Naive thymus-derived CD8-positive, alpha-beta T cell (primary cell): Measurements from ENCODE around the gene DTNB. TPM values are rescaled to one million over a fixed set of nuclear protein-coding genes. Genes with fewer than 3 reads are reported as not detected.

Source experiments
- ATAC-seq, 2 donors: fragments of 150-1000 bp; cut with Tn5 transposase in 1 of 2; sonication (Bioruptor Pico), chemical (Tn5 transposase) in 1 of 2; 1 replicate in 1 of 2; 2 replicates in 1 of 2; pipeline ENCODE4 v1.10.0; 2021; ENCODE audit warnings: mild to moderate bottlenecking in 2 of 2, moderate library complexity in 2 of 2
- POLR2A ChIA-PET: fragments of 350-600 bp; sonication (Branson Sonifier 250); formaldehyde crosslinking; loops from one replicate; lab custom pipeline; 2021; ENCODE audit warnings: antibody characterized with exemption; lab: Charles Lee
- DNase-seq, 10 donors: peaks; one replicate each; pipeline versions ENCODE4 v3.0.0 to v3.0.0-alpha.2; 2020 to 2022
- H3K27ac Mint-ChIP-seq, 10 donors: one replicate each; pipeline ENCODE4 v1.8.0; 2020 to 2022; ENCODE audit warnings: mild to moderate bottlenecking in 10 of 10, mixed read lengths in 10 of 10, moderate library complexity in 4 of 10, inconsistent platforms in 1 of 10
- H3K27me3 Mint-ChIP-seq, 5 donors: one replicate each; pipeline ENCODE4 v1.8.0; 2021 to 2022; ENCODE audit warnings: mixed read lengths in 5 of 5
- H3K36me3 Mint-ChIP-seq, 3 donors: one replicate each; pipeline ENCODE4 v1.8.0; 2020 to 2022; ENCODE audit warnings: mixed read lengths in 3 of 3, mild to moderate bottlenecking in 2 of 3, inconsistent platforms in 1 of 3
- H3K4me1 Mint-ChIP-seq, 4 donors: one replicate each; pipeline ENCODE4 v1.8.0; 2021 to 2022; ENCODE audit warnings: mixed read lengths in 4 of 4
- H3K4me3 Mint-ChIP-seq, 10 donors: one replicate each; pipeline ENCODE4 v1.8.0; 2020 to 2022; ENCODE audit warnings: mild to moderate bottlenecking in 10 of 10, mixed read lengths in 10 of 10, moderate library complexity in 6 of 10, inconsistent platforms in 1 of 10
- H3K9me3 Mint-ChIP-seq, 9 donors: one replicate each; pipeline ENCODE4 v1.8.0; 2020 to 2022; ENCODE audit warnings: mixed read lengths in 9 of 9, mild to moderate bottlenecking in 3 of 9, inconsistent platforms in 1 of 9, moderate library complexity in 1 of 9
- polyA plus RNA-seq, 3 donors: library from polyadenylated mRNA; unstranded; fragments of 300-500 nt; fragmentation: Illumina TruSeq; gene quantifications; one replicate each; pipeline ENCODE4 v1.2.3, GENCODE V29; 2021
- total RNA-seq, 8 experiments: library from RNA in 2 of 8; stranded (reverse) in 2 of 8; gene quantifications; one replicate each; pipeline ENCODE4 v1.2.3 and lab custom pipeline; 2021 to 2026

Gene DTNB
- total and polyA plus RNA-seq, 5 experiments from 2014 or later, result 16.3 to 41.5 (median 18.4) TPM

DNA sequence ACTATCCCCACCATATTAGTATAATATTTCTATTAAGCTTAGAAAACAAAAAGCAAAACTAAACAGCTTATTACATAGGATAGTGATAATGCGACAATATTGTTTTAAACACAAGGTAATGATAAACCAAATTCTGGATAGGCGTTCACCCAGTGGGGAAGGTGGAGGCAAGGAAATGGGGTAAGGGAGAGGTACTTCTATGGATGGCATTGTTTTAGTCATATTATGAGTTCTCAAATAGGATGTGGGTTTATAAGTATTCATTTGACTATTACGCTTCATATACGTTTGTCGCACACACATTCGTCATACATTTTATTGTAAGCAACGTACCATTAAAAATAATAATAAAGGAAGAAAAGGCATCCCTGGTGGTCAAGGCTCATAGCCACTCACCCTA, 242.8 kb downstream of the DTNB start:
- no peak for ATAC-seq
- peaks cover 16 to 54% (median 30%) of the 10 kb centered on the region in 3 donors for H3K36me3 Mint-ChIP-seq

DNA sequence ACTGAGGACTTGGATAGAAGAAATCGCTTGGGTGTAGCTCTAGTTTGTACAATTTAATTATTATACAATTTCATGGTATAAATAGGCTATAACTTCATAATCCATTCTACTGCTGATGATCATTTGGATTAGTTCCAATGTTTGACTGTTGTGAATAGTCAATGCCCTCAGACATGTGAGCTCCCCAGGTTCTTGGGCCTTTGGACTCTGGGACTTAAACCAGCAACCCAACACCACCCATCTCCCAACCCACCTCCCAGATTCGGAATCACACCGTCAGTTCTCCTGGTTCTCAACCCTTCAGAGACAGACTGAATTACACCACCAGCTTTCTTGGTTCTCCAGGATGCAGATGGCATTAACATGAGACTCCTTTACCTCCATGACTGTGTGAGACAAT, 247.1 kb downstream of the DTNB start:
- Mint-ChIP-seq H3K27me3 (no peaks in the 10 kb centered on the region), H3K4me3 (no peak overlapping the region), H3K36me3 (peaks cover 6 to 31% (median 11%) of the 10 kb centered on the region in 3 donors), H3K4me1 (peaks cover 0 to 8% (median 1%) of the 10 kb centered on the region in 4 donors), H3K9me3 (no peaks in the 10 kb centered on the region), H3K27ac (no peak overlapping the region)
- ATAC-seq, result no peak
- POLR2A ChIA-PET, result no interaction called here
- no peak for DNase-seq

More for the DNA sequence above, 242.8 kb downstream of the DTNB start:
- Mint-ChIP-seq H3K27me3 (no peaks in the 10 kb centered on the region), H3K4me3 (no peak overlapping the region), H3K4me1 (peaks cover 0 to 2% (median under 1%) of the 10 kb centered on the region in 4 donors), H3K9me3 (peaks cover 0 to 2% (median 0%) of the 10 kb centered on the region in 9 donors), H3K27ac (peak overlapping the region in 1 of 10 donors; percentile 28)
- DNase-seq, result no peak
- POLR2A ChIA-PET, result no interaction called here

DNA sequence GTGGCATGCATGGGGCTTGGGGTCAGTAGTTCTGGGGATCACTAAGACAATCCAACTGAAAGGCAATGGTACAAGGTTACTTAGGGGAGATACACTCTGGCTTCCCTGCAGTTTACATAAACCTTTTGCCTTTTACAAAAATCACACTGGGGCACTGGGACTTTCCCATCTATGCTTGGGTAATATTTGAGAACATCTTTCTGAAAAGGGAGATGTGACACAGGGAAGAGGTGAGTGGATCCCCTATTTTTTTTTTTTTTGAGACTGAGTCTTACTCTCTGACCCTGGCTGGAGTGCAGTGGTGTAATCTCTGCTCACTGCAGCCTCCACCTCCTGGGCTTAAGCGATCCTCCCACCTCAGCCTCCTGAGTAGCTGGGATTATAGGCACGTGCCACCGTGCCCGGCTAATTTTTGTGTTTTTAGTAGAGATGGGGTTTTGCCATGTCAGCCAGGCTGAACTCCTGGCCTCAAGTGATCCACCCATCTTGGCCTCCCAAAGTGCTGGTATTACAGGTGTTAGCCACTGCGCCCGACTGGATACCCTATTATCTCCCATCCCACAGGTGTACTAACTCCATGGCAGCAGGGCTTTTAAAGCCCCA, 248.8 kb downstream of the DTNB start:
- Mint-ChIP-seq H3K4me1 (peaks cover 0 to 26% (median 1%) of the 10 kb centered on the region in 4 donors), H3K27me3 (no peaks in the 10 kb centered on the region)

DNA sequence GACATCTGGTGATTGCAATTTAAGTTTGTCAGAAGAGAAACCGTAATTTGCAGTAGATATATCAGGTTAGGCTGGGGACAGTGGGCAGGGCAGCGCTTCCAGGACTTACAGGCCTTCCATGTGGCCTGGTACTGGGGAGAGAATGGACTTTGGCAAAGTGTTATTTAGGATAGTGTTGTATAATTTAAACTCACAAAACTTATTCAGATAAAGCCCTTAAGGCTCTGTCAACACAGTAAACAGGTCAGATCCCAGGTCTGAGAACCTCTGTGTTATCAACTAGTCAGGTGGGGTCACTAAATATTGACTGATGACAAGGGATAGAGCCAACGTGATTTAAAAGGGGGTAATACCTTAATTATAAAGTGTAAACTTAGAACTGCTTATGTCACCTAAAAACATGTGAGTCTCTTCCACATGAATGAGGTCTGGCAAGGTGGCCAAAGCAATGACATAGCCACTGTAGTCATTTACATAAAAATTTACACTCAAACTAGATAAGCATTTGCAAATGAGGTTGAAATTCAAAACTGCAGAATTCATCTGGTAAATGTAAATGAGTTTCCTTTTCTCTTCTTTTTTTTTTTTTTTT, 251.5 kb downstream of the DTNB start:
- POLR2A ChIA-PET, result no interaction called here
- Mint-ChIP-seq H3K4me1 (peaks cover 2 to 45% (median 9%) of the 10 kb centered on the region in 4 donors), H3K27me3 (no peaks in the 10 kb centered on the region), H3K36me3 (peaks cover 13 to 44% (median 31%) of the 10 kb centered on the region in 3 donors), H3K27ac (peak overlapping the region in 4 of 10 donors; percentile 7 to 28 (median 17)), H3K4me3 (no peak overlapping the region), H3K9me3 (peaks cover 0 to 5% (median 0%) of the 10 kb centered on the region in 9 donors)
- no peak for ATAC-seq
- no peak for DNase-seq

More for the DNA sequence above, 248.8 kb downstream of the DTNB start:
- no peak for ATAC-seq
- POLR2A ChIA-PET, result no interaction called here
- H3K9me3 Mint-ChIP-seq, result no peaks in the 10 kb centered on the region
- H3K36me3 Mint-ChIP-seq, result peaks cover 3 to 37% (median 18%) of the 10 kb centered on the region in 3 donors
- DNase-seq, result no peak
- no peak overlapping the region for H3K4me3 Mint-ChIP-seq
- H3K27ac Mint-ChIP-seq, result no peak overlapping the region

DNA sequence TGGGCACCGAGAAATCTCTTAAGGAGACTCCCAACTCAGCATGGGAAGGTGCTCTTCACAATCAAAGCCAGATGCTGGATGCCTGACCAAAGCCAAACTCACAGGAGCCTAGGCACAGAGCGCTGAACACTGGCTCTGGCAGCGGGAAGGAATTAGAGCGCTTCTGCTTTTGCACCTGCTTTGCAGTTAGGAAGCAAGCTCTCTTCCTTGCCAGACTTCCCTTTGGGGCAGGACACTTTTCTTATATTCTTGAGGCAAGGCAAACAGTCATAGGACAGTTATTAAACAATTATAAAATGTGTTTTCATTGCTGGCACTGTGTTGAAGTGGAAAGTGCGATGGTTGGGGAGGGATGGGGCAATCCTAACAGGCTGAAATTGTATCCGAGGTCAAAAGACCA, 252.1 kb downstream of the DTNB start:
- Mint-ChIP-seq H3K27ac (peak overlapping the region in 3 of 10 donors; percentile 7 to 51 (median 18)), H3K4me3 (no peak overlapping the region), H3K9me3 (peaks cover 0 to 5% (median 0%) of the 10 kb centered on the region in 9 donors)

DNA sequence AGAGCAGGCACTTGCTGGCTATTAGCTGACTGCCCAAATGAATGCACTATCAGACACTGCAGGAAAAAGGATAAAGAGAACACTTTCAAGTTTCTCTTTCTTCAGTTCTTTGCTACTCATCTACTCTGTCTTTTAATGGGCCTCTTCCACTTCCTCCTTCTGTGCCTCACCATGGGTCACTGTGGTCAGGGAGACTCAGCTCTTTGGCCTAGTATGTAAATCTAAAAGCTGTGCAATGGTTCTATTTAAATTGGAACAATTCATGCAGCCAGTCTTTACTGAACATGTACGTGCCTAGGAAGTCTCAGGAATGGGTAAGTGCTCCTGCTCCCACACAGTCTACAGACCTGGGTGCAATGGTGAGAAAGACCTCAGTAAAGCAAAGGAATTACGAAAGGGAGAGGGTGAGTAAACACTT, 252.5 kb downstream of the DTNB start:
- H3K27me3 Mint-ChIP-seq, result no peaks in the 10 kb centered on the region
- ATAC-seq (no peak), DNase-seq (no peak)
- H3K9me3 Mint-ChIP-seq, result peaks cover 0 to 5% (median 0%) of the 10 kb centered on the region in 9 donors
- POLR2A ChIA-PET, result no interaction called here
- peak overlapping the region in 3 of 10 donors; percentile 18 to 51 (median 44) for H3K27ac Mint-ChIP-seq
- peaks cover 13 to 40% (median 37%) of the 10 kb centered on the region in 3 donors for H3K36me3 Mint-ChIP-seq
- peaks cover 3 to 49% (median 11%) of the 10 kb centered on the region in 4 donors for H3K4me1 Mint-ChIP-seq
- peak overlapping the region in 1 of 10 donors; percentile 37 for H3K4me3 Mint-ChIP-seq

More for the DNA sequence above, 252.1 kb downstream of the DTNB start:
- POLR2A ChIA-PET, result no interaction called here
- peaks cover 13 to 41% (median 33%) of the 10 kb centered on the region in 3 donors for H3K36me3 Mint-ChIP-seq
- H3K4me1 Mint-ChIP-seq, result peaks cover 3 to 49% (median 11%) of the 10 kb centered on the region in 4 donors
- no peak for ATAC-seq
- H3K27me3 Mint-ChIP-seq, result no peaks in the 10 kb centered on the region
- no peak for DNase-seq

DNA sequence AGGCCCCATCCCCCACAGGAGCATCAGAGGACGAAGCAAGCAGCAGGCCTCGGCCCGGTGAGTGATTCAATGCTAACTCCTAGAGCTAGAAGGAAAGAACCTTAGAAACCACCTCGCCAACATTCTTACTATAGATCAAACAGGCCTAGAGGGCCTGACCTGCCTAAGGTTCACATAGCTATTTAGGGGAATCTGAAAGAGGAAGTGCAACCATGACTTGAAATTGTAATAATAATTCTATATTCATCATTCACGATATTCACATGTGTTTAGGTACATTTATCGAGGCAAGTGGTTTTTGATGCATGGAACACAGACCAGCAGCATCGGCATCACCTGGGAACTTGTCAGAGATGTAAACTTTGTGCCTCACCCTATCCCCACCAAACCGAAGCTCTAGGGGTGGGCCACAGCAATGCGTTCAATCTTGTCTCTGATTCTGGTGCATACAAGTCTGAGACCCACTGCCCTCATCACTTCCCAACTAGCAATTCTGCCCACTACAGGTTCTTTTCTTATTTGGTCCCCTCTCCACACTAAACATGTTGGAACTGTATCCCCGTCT, 253.6 kb downstream of the DTNB start:
- peaks cover 13 to 40% (median 36%) of the 10 kb centered on the region in 3 donors for H3K36me3 Mint-ChIP-seq
- H3K4me3 Mint-ChIP-seq, result peak overlapping the region in 1 of 10 donors; percentile 9
- peaks cover 3 to 49% (median 11%) of the 10 kb centered on the region in 4 donors for H3K4me1 Mint-ChIP-seq
- no peaks in the 10 kb centered on the region for H3K27me3 Mint-ChIP-seq
- H3K9me3 Mint-ChIP-seq, result peaks cover 0 to 5% (median 0%) of the 10 kb centered on the region in 9 donors
- peak overlapping the region in 3 of 10 donors; percentile 24 to 69 (median 51) for H3K27ac Mint-ChIP-seq
- ATAC-seq (peak in 1 of 2 donors; percentile 65), DNase-seq (peak in 1 of 10 donors; percentile 19)
- POLR2A ChIA-PET, result no interaction called here

DNA sequence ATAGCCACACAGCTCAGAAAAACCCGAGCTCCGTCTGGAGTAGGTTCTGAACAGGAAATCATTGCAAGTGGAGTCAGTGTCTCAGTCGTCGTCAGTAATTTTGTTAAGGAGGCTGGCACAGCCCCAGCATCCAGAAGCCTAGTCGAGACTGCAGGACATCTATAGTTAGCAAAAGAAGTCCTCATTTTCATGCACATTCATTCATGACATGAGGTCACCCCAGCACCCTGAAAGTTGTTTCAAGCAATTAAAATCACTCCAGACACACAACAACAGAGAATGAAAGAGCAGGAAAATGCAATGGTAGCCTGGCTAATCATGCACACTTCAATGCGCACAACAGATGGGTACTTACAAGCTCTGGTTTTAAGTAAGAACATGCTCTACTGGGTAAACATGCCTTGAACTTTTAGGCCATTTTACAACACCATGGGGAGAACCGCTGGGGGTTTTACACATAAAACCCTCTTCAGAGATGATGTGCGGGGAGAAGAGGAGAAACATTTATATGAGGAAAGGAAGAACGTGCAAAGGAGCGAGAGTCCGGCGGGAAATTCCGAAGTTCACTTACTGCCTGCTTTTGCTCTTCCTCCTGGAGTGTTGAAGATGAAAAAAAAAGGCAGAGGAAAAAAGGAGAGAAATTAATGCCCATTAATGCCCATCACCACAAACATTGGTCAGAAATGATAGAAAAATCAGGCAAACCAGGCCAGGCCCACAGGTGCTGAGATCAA, 254.3 kb downstream of the DTNB start:
- Mint-ChIP-seq H3K4me3 (peak overlapping the region in 1 of 10 donors; percentile 9), H3K36me3 (peaks cover 13 to 38% (median 37%) of the 10 kb centered on the region in 3 donors), H3K4me1 (peaks cover 3 to 49% (median 11%) of the 10 kb centered on the region in 4 donors), H3K27ac (peak overlapping the region in 2 of 10 donors; percentile 24 to 51), H3K27me3 (no peaks in the 10 kb centered on the region), H3K9me3 (peaks cover 0 to 5% (median 0%) of the 10 kb centered on the region in 9 donors)
- ATAC-seq (no peak), DNase-seq (no peak)
- POLR2A ChIA-PET, result interaction anchor here (0.6 kb wide), 1 partner anchor 44 kb away, joined by 3 read pairs; no protein-coding TSS in a partner anchor

DNA sequence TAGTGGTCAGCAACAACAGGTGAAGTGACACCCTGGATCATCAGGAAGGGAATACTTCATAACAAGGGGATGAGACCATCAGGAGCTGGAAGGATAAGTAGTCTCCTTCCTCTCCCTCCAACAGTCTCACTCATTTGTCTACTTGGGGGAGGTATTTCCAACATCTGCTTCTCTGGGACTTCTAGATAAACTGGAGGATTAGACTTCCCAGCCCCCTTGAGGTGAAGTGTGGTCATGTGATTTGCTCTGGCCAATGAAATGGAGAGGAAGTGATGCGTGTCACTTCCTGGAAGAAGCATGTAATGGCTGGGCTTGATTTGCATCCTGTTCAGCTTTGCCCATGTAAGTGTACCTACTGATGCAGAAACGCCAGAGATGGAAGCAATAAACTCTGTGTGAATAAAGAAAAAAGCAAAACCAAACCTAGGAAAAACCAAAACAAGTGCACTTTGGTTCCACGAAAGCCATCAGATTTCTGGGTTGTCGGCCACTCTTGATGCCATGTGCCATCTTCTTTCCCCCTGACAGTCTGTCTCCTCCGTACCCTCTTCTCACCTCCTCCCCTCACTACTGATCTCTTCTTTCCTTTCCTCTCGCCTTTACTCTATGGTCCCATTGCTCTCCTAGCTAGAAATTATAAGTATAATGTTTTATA, 255.5 kb downstream of the DTNB start:
- Mint-ChIP-seq H3K27me3 (no peaks in the 10 kb centered on the region), H3K36me3 (peaks cover 13 to 43% (median 38%) of the 10 kb centered on the region in 3 donors), H3K9me3 (peaks cover 0 to 5% (median 0%) of the 10 kb centered on the region in 9 donors), H3K27ac (peak overlapping the region in 3 of 10 donors; percentile 36 to 58 (median 46)), H3K4me3 (no peak overlapping the region), H3K4me1 (peaks cover 3 to 49% (median 11%) of the 10 kb centered on the region in 4 donors)
- ATAC-seq (no peak), DNase-seq (no peak)
- POLR2A ChIA-PET, result no interaction called here

DNA sequence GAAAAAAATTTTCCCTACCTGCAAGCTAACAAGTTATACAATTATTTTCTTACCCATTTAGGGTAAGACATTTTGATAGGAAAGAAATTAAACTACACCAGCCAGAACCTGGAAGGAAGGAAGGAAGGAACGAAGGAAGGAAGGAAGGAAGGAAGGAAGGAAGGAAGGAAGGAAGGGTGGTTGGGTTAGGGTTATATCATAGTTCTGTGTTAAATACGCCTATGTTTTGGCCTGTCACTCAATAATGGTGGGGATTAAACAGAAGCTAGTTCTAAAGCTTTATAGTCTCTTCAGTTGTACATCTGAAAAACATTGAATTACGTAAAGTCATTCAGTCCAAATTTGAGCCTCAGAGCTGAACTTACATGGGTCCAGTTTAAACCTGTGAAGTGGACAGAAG, 256.7 kb downstream of the DTNB start:
- Mint-ChIP-seq H3K9me3 (peaks cover 0 to 5% (median 0%) of the 10 kb centered on the region in 9 donors), H3K4me3 (no peak overlapping the region), H3K27me3 (no peaks in the 10 kb centered on the region), H3K36me3 (peaks cover 13 to 43% (median 36%) of the 10 kb centered on the region in 3 donors), H3K4me1 (peaks cover 3 to 49% (median 11%) of the 10 kb centered on the region in 4 donors), H3K27ac (peak overlapping the region in 1 of 10 donors; percentile 43)
- ATAC-seq, result no peak
- no peak for DNase-seq
- POLR2A ChIA-PET, result no interaction called here

DNA sequence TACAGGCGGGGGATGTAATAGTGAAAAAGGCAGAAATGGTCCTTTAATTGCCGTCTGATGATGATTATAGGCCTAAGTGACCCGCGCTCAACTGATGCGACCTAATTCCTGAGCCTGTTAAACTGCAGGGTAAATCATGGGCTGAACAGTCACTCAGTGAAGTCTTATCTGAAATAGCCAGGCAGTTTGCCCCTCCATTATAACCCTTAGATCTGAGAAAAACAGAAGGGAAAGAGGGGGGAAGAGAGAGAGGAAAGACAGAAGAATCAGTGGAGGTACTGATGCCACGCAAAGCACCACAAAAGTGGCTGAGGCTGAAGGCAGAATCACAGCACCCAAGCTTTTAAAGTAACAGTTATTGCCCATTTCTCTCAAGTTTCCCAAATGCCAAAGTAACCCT, 258.6 kb downstream of the DTNB start:
- Mint-ChIP-seq H3K9me3 (peaks cover 0 to 5% (median 0%) of the 10 kb centered on the region in 9 donors), H3K27ac (no peak overlapping the region), H3K4me1 (peaks cover 6 to 48% (median 11%) of the 10 kb centered on the region in 4 donors), H3K4me3 (no peak overlapping the region), H3K36me3 (peaks cover 13 to 39% (median 27%) of the 10 kb centered on the region in 3 donors), H3K27me3 (no peaks in the 10 kb centered on the region)
- DNase-seq (no peak), ATAC-seq (no peak)
- POLR2A ChIA-PET, result interaction anchor here (0.6 kb wide), 2 partner anchors 24 to 138 kb away, joined by 3 to 4 read pairs; no protein-coding TSS in a partner anchor
